Measurements from ENCODE around the gene C5orf58. TPM values are rescaled to one million over a fixed set of nuclear protein-coding genes. Genes with fewer than 3 reads are reported as not detected.
A peak's percentile ranks its signal among the peaks of the same experiment; 100 is the strongest.

C5orf58 gene
- total and polyA plus RNA-seq, 9 of the 15 experiments (the other 6 are each of a cell fraction or from before 2014, with no cell fraction given): 1.5 to 7.6 (median 5.3) TPM

GRCh38 chr5:170184737-170185136 is 48.0 kb upstream of the C5orf58 start (continued):
- TF ChIP-seq, protein P1, sequence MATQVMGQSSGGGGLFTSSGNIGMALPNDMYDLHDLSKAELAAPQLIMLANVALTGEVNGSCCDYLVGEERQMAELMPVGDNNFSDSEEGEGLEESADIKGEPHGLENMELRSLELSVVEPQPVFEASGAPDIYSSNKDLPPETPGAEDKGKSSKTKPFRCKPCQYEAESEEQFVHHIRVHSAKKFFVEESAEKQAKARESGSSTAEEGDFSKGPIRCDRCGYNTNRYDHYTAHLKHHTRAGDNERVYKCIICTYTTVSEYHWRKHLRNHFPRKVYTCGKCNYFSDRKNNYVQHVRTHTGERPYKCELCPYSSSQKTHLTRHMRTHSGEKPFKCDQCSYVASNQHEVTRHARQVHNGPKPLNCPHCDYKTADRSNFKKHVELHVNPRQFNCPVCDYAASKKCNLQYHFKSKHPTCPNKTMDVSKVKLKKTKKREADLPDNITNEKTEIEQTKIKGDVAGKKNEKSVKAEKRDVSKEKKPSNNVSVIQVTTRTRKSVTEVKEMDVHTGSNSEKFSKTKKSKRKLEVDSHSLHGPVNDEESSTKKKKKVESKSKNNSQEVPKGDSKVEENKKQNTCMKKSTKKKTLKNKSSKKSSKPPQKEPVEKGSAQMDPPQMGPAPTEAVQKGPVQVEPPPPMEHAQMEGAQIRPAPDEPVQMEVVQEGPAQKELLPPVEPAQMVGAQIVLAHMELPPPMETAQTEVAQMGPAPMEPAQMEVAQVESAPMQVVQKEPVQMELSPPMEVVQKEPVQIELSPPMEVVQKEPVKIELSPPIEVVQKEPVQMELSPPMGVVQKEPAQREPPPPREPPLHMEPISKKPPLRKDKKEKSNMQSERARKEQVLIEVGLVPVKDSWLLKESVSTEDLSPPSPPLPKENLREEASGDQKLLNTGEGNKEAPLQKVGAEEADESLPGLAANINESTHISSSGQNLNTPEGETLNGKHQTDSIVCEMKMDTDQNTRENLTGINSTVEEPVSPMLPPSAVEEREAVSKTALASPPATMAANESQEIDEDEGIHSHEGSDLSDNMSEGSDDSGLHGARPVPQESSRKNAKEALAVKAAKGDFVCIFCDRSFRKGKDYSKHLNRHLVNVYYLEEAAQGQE (IDR thresholded peaks at IDR 0.05; ENCODE audit: borderline replicate concordance): peak; percentile 64
- TF ChIP-seq, protein P1 (CRISPR knock-in tag; IDR thresholded peaks at IDR 0.05; ENCODE audit: low read depth): no peak
